OCI-LY7 (cell line): Measurements from ENCODE around the gene NINJ1. TPM values are rescaled to one million over a fixed set of nuclear protein-coding genes. Genes with fewer than 3 reads are reported as not detected.

Source experiments
- BruUV-seq: library from RNA; stranded (reverse); fragments of 400-500 nt; replicated peaks from 2 replicates; lab custom pipeline; 2021; lab: Mats Ljungman, UMichigan
- CTCF ChIA-PET: fragments of 300-600 bp; sonication (Branson Sonifier 250); formaldehyde crosslinking; loops from one replicate; lab custom pipeline; 2022; ENCODE audit warnings: antibody characterized with exemption; ENCODE audit not compliant: unreplicated experiment; lab: Charles Lee
- POLR2A ChIA-PET: fragments of 300-600 bp; sonication (Branson Sonifier 250); formaldehyde crosslinking; loops from one replicate; lab custom pipeline; 2022; ENCODE audit warnings: antibody characterized with exemption; lab: Charles Lee
- DNase-seq: peaks from one replicate; pipeline ENCODE4 v3.0.0-alpha.2; 2015; ENCODE audit warnings: low spot score
- H2AFZ ChIP-seq: fragments of 200-600 bp; sonication (generic), shearing (Covaris generic); 2 replicates; pipeline ENCODE4 v1.6.1; 2014; ENCODE audit warnings: mild to moderate bottlenecking, antibody characterized with exemption, low read length, moderate library complexity
- H3K27ac ChIP-seq: fragments of 200-600 bp; sonication (generic); 2 replicates; pipeline ENCODE4 v1.5.1; 2014; ENCODE audit warnings: mixed run types, low read depth, mild to moderate bottlenecking, moderate library complexity, low read length, inconsistent platforms; ENCODE audit not compliant: poor library complexity, severe bottlenecking
- H3K36me3 ChIP-seq: fragments of 200-600 bp; sonication (generic); 2 replicates; pipeline ENCODE4 v1.6.1; 2014; ENCODE audit warnings: mild to moderate bottlenecking, antibody characterized with exemption, low read length, moderate library complexity, mixed read lengths; ENCODE audit not compliant: insufficient read depth
- H3K4me1 ChIP-seq: fragments of 200-600 bp; sonication (generic); 2 replicates; pipeline ENCODE4 v1.5.1; 2014; ENCODE audit warnings: mild to moderate bottlenecking, low read length; ENCODE audit not compliant: insufficient read depth, poor library complexity, severe bottlenecking
- H3K4me2 ChIP-seq: fragments of 200-600 bp; sonication (generic); 2 replicates; pipeline ENCODE4 v1.6.1; 2014; ENCODE audit warnings: mild to moderate bottlenecking, low read length
- H3K4me3 ChIP-seq: fragments of 200-600 bp; sonication (generic); 2 replicates; pipeline ENCODE4 v1.5.1; 2014; ENCODE audit warnings: mild to moderate bottlenecking, low read depth, low read length; ENCODE audit not compliant: poor library complexity, severe bottlenecking
- H3K79me2 ChIP-seq: fragments of 200-600 bp; sonication (generic); 2 replicates; pipeline ENCODE4 v1.6.1; 2016; ENCODE audit warnings: low read depth, mild to moderate bottlenecking, low read length, moderate library complexity, mixed read lengths; ENCODE audit not compliant: insufficient read depth
- H3K9me2 ChIP-seq: fragments of 200-600 bp; sonication (generic); 2 replicates; pipeline ENCODE4 v1.6.1; 2016; ENCODE audit warnings: mild to moderate bottlenecking, low read length, mixed read lengths; ENCODE audit not compliant: insufficient read depth
- H3K9me3 ChIP-seq: fragments of 200-600 bp; sonication (generic); 2 replicates; pipeline ENCODE4 v1.6.1; 2014; ENCODE audit warnings: mild to moderate bottlenecking, mixed run types, low read length, mixed read lengths
- H4K20me1 ChIP-seq: fragments of 200-600 bp; sonication (generic); 2 replicates; pipeline ENCODE4 v1.6.1; 2014; ENCODE audit warnings: mild to moderate bottlenecking, antibody characterized with exemption, low read length, moderate library complexity, mixed read lengths; ENCODE audit not compliant: insufficient read depth
- CTCF ChIP-seq: fragments of 200-600 bp; sonication (generic); conservative IDR thresholded peaks from 2 replicates; pipeline ENCODE4 v1.5.1; 2014; ENCODE audit warnings: mild to moderate bottlenecking, antibody characterized with exemption, low read length, moderate library complexity, mixed read lengths
- EZH2phosphoT487 ChIP-seq: fragments of 200-600 bp; sonication (generic); IDR thresholded peaks from 2 replicates; pipeline ENCODE4 v1.6.1; 2018; ENCODE audit warnings: low read depth, borderline replicate concordance, mild to moderate bottlenecking, mixed run types, antibody characterized with exemption, low read length, moderate library complexity, mixed read lengths
- intact Hi-C: fragments of 100-400 bp; cut with micrococcal nuclease; formaldehyde crosslinking; loops from one replicate; pipeline ENCODE4 v1.10.0; 2022; ENCODE audit not compliant: unreplicated experiment
- total RNA-seq, 2 experiments: library from RNA; depleted of rRNA in 1 of 2; stranded (reverse); fragments of >200 nt in 1 of 2; shearing (Covaris generic) in 1 of 2; gene quantifications; 2 replicates each; pipeline ENCODE4 v1.2.3, GENCODE V29; 2014 to 2022

NINJ1 gene
- total RNA-seq, 2 experiments from 2014 or later, result 13.3 to 18.3 TPM

GRCh38 chr9:93168581-93168980 is 34.5 kb upstream of the NINJ1 start:
- Histone ChIP-seq H3K4me3 (no peak overlapping the region), H4K20me1 (no peaks in the 10 kb centered on the region), H3K9me3 (no peaks in the 10 kb centered on the region), H3K4me1 (no peaks in the 10 kb centered on the region), H3K4me2 (no peak overlapping the region), H2AFZ (no peak overlapping the region), H3K9me2 (no peaks in the 10 kb centered on the region), H3K27ac (no peak overlapping the region), H3K36me3 (no peaks in the 10 kb centered on the region), H3K79me2 (no peaks in the 10 kb centered on the region)
- no peak for DNase-seq
- TF ChIP-seq CTCF (no peak), EZH2phosphoT487 (no peak)
- CTCF ChIA-PET, result no interaction called here
- no TSS peak for BruUV-seq
- POLR2A ChIA-PET, result no interaction called here
- intact Hi-C loops, result loop anchor here (10.0 kb wide), 1 partner anchor 266 kb away; no protein-coding TSS in a partner anchor

GRCh38 chr9:93167838-93168237 is 33.8 kb upstream of the NINJ1 start:
- H2AFZ ChIP-seq, result no peak overlapping the region
- CTCF ChIA-PET, result no interaction called here
- no peaks in the 10 kb centered on the region for H4K20me1 ChIP-seq
- no peak overlapping the region for H3K27ac ChIP-seq
- no peaks in the 10 kb centered on the region for H3K79me2 ChIP-seq
- POLR2A ChIA-PET, result interaction anchor here (0.7 kb wide), 1 partner anchor 1971 kb away, joined by 3 read pairs; no protein-coding TSS in a partner anchor
- no peaks in the 10 kb centered on the region for H3K4me1 ChIP-seq
- H3K4me3 ChIP-seq, result no peak overlapping the region
- no peak for TF ChIP-seq EZH2phosphoT487
- no peak for TF ChIP-seq CTCF
- H3K9me2 ChIP-seq, result no peaks in the 10 kb centered on the region
- intact Hi-C loops, result loop anchor here (10.0 kb wide), 1 partner anchor 267 kb away; no protein-coding TSS in a partner anchor
- BruUV-seq, result no TSS peak
- H3K4me2 ChIP-seq, result no peak overlapping the region
- H3K36me3 ChIP-seq, result no peaks in the 10 kb centered on the region
- no peak for DNase-seq
- H3K9me3 ChIP-seq, result no peaks in the 10 kb centered on the region

GRCh38 chr9:93167185-93167584 is 33.1 kb upstream of the NINJ1 start:
- Histone ChIP-seq H3K9me3 (no peaks in the 10 kb centered on the region), H3K79me2 (no peaks in the 10 kb centered on the region), H3K4me2 (no peak overlapping the region), H4K20me1 (no peaks in the 10 kb centered on the region), H3K27ac (no peak overlapping the region), H3K9me2 (no peaks in the 10 kb centered on the region), H2AFZ (no peak overlapping the region), H3K4me3 (no peak overlapping the region), H3K4me1 (no peaks in the 10 kb centered on the region), H3K36me3 (no peaks in the 10 kb centered on the region)
- no peak for DNase-seq
- BruUV-seq, result no TSS peak
- TF ChIP-seq EZH2phosphoT487, result no peak
- TF ChIP-seq CTCF, result no peak
- ChIA-PET CTCF (no interaction called here), POLR2A (no interaction called here)
- intact Hi-C loops, result loop anchor here (10.0 kb wide), 1 partner anchor 268 kb away; no protein-coding TSS in a partner anchor
